ENCODE data around the gene CPVL. TPM values are rescaled to one million over a fixed set of nuclear protein-coding genes. Genes with fewer than 3 reads are reported as not detected.

CPVL gene
- total RNA-seq, 1 donor from 2014 or later, result not detected

- Mint-ChIP-seq H3K4me3 (ENCODE audit: low read depth) (no peak overlapping the region), H3K9me3 (no peaks in the 10 kb centered on the region), H3K4me1 (ENCODE audit: low read depth) (no peaks in the 10 kb centered on the region), H3K27ac (no peak overlapping the region), H3K36me3 (ENCODE audit: low read depth) (no peaks in the 10 kb centered on the region), H3K27me3 (ENCODE audit: low read depth) (peaks cover 31% of the 10 kb centered on the region)
- no peak for DNase-seq (ENCODE audit: low spot score)
- intact Hi-C loops (cut with micrococcal nuclease), result no loop called here
Observed at GRCh38 chr7:29147821-29148220, 1.5 kb upstream of the CPVL start.

- no peaks in the 10 kb centered on the region for H3K9me3 Mint-ChIP-seq
- peaks cover 29% of the 10 kb centered on the region for H3K27me3 Mint-ChIP-seq (ENCODE audit: low read depth)
- intact Hi-C loops (cut with micrococcal nuclease), result no loop called here
- H3K27ac Mint-ChIP-seq, result no peak overlapping the region
- H3K4me1 Mint-ChIP-seq (ENCODE audit: low read depth), result no peaks in the 10 kb centered on the region
- DNase-seq (ENCODE audit: low spot score), result no peak
- no peaks in the 10 kb centered on the region for H3K36me3 Mint-ChIP-seq (ENCODE audit: low read depth)
- no peak overlapping the region for H3K4me3 Mint-ChIP-seq (ENCODE audit: low read depth)
Observed at GRCh38 chr7:29146888-29147609, 712 bp upstream of the CPVL start.

- intact Hi-C loops (cut with micrococcal nuclease), result no loop called here
- no peaks in the 10 kb centered on the region for H3K36me3 Mint-ChIP-seq (ENCODE audit: low read depth)
- H3K27ac Mint-ChIP-seq, result no peak overlapping the region
- no peak overlapping the region for H3K4me3 Mint-ChIP-seq (ENCODE audit: low read depth)
- no peak for DNase-seq (ENCODE audit: low spot score)
- peaks cover 30% of the 10 kb centered on the region for H3K27me3 Mint-ChIP-seq (ENCODE audit: low read depth)
- H3K9me3 Mint-ChIP-seq, result no peaks in the 10 kb centered on the region
- no peaks in the 10 kb centered on the region for H3K4me1 Mint-ChIP-seq (ENCODE audit: low read depth)
Observed at GRCh38 chr7:29145553-29146056, 732 bp downstream of the CPVL start.

GRCh38 chr7:29143751-29144150 is 2.6 kb downstream of the CPVL start:
- Mint-ChIP-seq H3K4me3 (ENCODE audit: low read depth) (no peak overlapping the region), H3K27me3 (ENCODE audit: low read depth) (peaks cover 26% of the 10 kb centered on the region), H3K4me1 (ENCODE audit: low read depth) (no peaks in the 10 kb centered on the region), H3K9me3 (no peaks in the 10 kb centered on the region), H3K27ac (no peak overlapping the region), H3K36me3 (ENCODE audit: low read depth) (no peaks in the 10 kb centered on the region)
- DNase-seq (ENCODE audit: low spot score), result no peak
- intact Hi-C loops (cut with micrococcal nuclease), result no loop called here

GRCh38 chr7:29142021-29142727 is 4.2 kb downstream of the CPVL start:
- Mint-ChIP-seq H3K27ac (no peak overlapping the region), H3K9me3 (no peaks in the 10 kb centered on the region), H3K4me3 (ENCODE audit: low read depth) (no peak overlapping the region), H3K27me3 (ENCODE audit: low read depth) (peaks cover 21% of the 10 kb centered on the region), H3K36me3 (ENCODE audit: low read depth) (no peaks in the 10 kb centered on the region), H3K4me1 (ENCODE audit: low read depth) (no peaks in the 10 kb centered on the region)
- no peak for DNase-seq (ENCODE audit: low spot score)
- intact Hi-C loops (cut with micrococcal nuclease), result no loop called here

- no peaks in the 10 kb centered on the region for H3K4me1 Mint-ChIP-seq (ENCODE audit: low read depth)
- H3K36me3 Mint-ChIP-seq (ENCODE audit: low read depth), result no peaks in the 10 kb centered on the region
- H3K27ac Mint-ChIP-seq, result no peak overlapping the region
- H3K4me3 Mint-ChIP-seq (ENCODE audit: low read depth), result no peak overlapping the region
- intact Hi-C loops (cut with micrococcal nuclease), result no loop called here
- peaks cover 10% of the 10 kb centered on the region for H3K27me3 Mint-ChIP-seq (ENCODE audit: low read depth)
- no peaks in the 10 kb centered on the region for H3K9me3 Mint-ChIP-seq
- DNase-seq (ENCODE audit: low spot score), result no peak
Observed at GRCh38 chr7:29140873-29141468, 5.4 kb downstream of the CPVL start.

GRCh38 chr7:29139796-29140195 is 6.5 kb downstream of the CPVL start:
- Mint-ChIP-seq H3K4me1 (ENCODE audit: low read depth) (no peaks in the 10 kb centered on the region), H3K27me3 (ENCODE audit: low read depth) (peaks cover 2% of the 10 kb centered on the region), H3K9me3 (no peaks in the 10 kb centered on the region), H3K27ac (no peak overlapping the region), H3K4me3 (ENCODE audit: low read depth) (no peak overlapping the region), H3K36me3 (ENCODE audit: low read depth) (no peaks in the 10 kb centered on the region)
- intact Hi-C loops (cut with micrococcal nuclease), result no loop called here
- no peak for DNase-seq (ENCODE audit: low spot score)

- peaks cover 4% of the 10 kb centered on the region for H3K27me3 Mint-ChIP-seq (ENCODE audit: low read depth)
- no peak overlapping the region for H3K4me3 Mint-ChIP-seq (ENCODE audit: low read depth)
- no peak overlapping the region for H3K27ac Mint-ChIP-seq
- H3K9me3 Mint-ChIP-seq, result no peaks in the 10 kb centered on the region
- no peaks in the 10 kb centered on the region for H3K36me3 Mint-ChIP-seq (ENCODE audit: low read depth)
- no peak for DNase-seq (ENCODE audit: low spot score)
- H3K4me1 Mint-ChIP-seq (ENCODE audit: low read depth), result no peaks in the 10 kb centered on the region
- intact Hi-C loops (cut with micrococcal nuclease), result no loop called here
Observed at GRCh38 chr7:29139191-29139590, 7.1 kb downstream of the CPVL start.

GRCh38 chr7:29138588-29138987 is 7.7 kb downstream of the CPVL start:
- no peak overlapping the region for H3K27ac Mint-ChIP-seq
- H3K4me1 Mint-ChIP-seq (ENCODE audit: low read depth), result no peaks in the 10 kb centered on the region
- H3K27me3 Mint-ChIP-seq (ENCODE audit: low read depth), result peaks cover 7% of the 10 kb centered on the region
- H3K36me3 Mint-ChIP-seq (ENCODE audit: low read depth), result no peaks in the 10 kb centered on the region
- intact Hi-C loops (cut with micrococcal nuclease), result no loop called here
- DNase-seq (ENCODE audit: low spot score), result no peak
- H3K4me3 Mint-ChIP-seq (ENCODE audit: low read depth), result no peak overlapping the region
- no peaks in the 10 kb centered on the region for H3K9me3 Mint-ChIP-seq

GRCh38 chr7:29135846-29136245 is 10.5 kb downstream of the CPVL start:
- no peaks in the 10 kb centered on the region for H3K9me3 Mint-ChIP-seq
- intact Hi-C loops (cut with micrococcal nuclease), result no loop called here

GRCh38 chr7:29132980-29133379 is 13.4 kb downstream of the CPVL start:
- no peaks in the 10 kb centered on the region for H3K4me1 Mint-ChIP-seq (ENCODE audit: low read depth)
- no peak overlapping the region for H3K4me3 Mint-ChIP-seq (ENCODE audit: low read depth)
- H3K27me3 Mint-ChIP-seq (ENCODE audit: low read depth), result peaks cover 6% of the 10 kb centered on the region
- no peaks in the 10 kb centered on the region for H3K9me3 Mint-ChIP-seq
- intact Hi-C loops (cut with micrococcal nuclease), result no loop called here
- no peak for DNase-seq (ENCODE audit: low spot score)
- H3K27ac Mint-ChIP-seq, result no peak overlapping the region
- H3K36me3 Mint-ChIP-seq (ENCODE audit: low read depth), result no peaks in the 10 kb centered on the region

More at GRCh38 chr7:29135846-29136245, 10.5 kb downstream of the CPVL start:
- H3K4me1 Mint-ChIP-seq (ENCODE audit: low read depth), result no peaks in the 10 kb centered on the region
- no peak overlapping the region for H3K27ac Mint-ChIP-seq
- no peak for DNase-seq (ENCODE audit: low spot score)
- H3K27me3 Mint-ChIP-seq (ENCODE audit: low read depth), result peaks cover 7% of the 10 kb centered on the region
- no peaks in the 10 kb centered on the region for H3K36me3 Mint-ChIP-seq (ENCODE audit: low read depth)
- H3K4me3 Mint-ChIP-seq (ENCODE audit: low read depth), result no peak overlapping the region

GRCh38 chr7:29131678-29132077 is 14.7 kb downstream of the CPVL start:
- intact Hi-C loops (cut with micrococcal nuclease), result no loop called here
- H3K4me1 Mint-ChIP-seq (ENCODE audit: low read depth), result no peaks in the 10 kb centered on the region
- H3K4me3 Mint-ChIP-seq (ENCODE audit: low read depth), result no peak overlapping the region
- DNase-seq (ENCODE audit: low spot score), result no peak
- H3K9me3 Mint-ChIP-seq, result no peaks in the 10 kb centered on the region
- peaks cover 6% of the 10 kb centered on the region for H3K27me3 Mint-ChIP-seq (ENCODE audit: low read depth)
- H3K27ac Mint-ChIP-seq, result no peak overlapping the region
- no peaks in the 10 kb centered on the region for H3K36me3 Mint-ChIP-seq (ENCODE audit: low read depth)

- Mint-ChIP-seq H3K9me3 (no peaks in the 10 kb centered on the region), H3K27me3 (ENCODE audit: low read depth) (peaks cover 7% of the 10 kb centered on the region), H3K4me3 (ENCODE audit: low read depth) (no peak overlapping the region), H3K27ac (no peak overlapping the region), H3K36me3 (ENCODE audit: low read depth) (no peaks in the 10 kb centered on the region), H3K4me1 (ENCODE audit: low read depth) (no peaks in the 10 kb centered on the region)
- DNase-seq (ENCODE audit: low spot score), result no peak
- intact Hi-C loops (cut with micrococcal nuclease), result no loop called here
Observed at GRCh38 chr7:29130096-29130495, 16.2 kb downstream of the CPVL start.
